GM19025 (cell line): Measurements from ENCODE around the gene BASP1.
A peak's percentile ranks its signal among the peaks of the same experiment; 100 is the strongest.

Experiments used
- ATAC-seq: cut with Tn5 transposase; IDR thresholded peaks from one replicate; pipeline ENCODE4 v1.9.1; 2021; ENCODE audit warnings: mild to moderate bottlenecking, low read depth, moderate library complexity; ENCODE audit not compliant: unreplicated experiment

BASP1 gene

GRCh38 chr5:17221843-17222636, 4.6 kb downstream of the BASP1 start:
- ATAC-seq = no peak

- ATAC-seq = no peak
Measured at GRCh38 chr5:17222664-17223063, 5.2 kb downstream of the BASP1 start.

GRCh38 chr5:17223367-17224185, 6.1 kb downstream of the BASP1 start:
- no peak for ATAC-seq

- peak; percentile 67 for ATAC-seq
Measured at GRCh38 chr5:17224858-17225511, 7.6 kb downstream of the BASP1 start.

GRCh38 chr5:17225520-17225919, 8.1 kb downstream of the BASP1 start:
- no peak for ATAC-seq

- ATAC-seq = no peak
Measured at GRCh38 chr5:17227868-17228267, 10.4 kb downstream of the BASP1 start.

- ATAC-seq = peak; percentile 48
Measured at GRCh38 chr5:17228821-17229291, 11.4 kb downstream of the BASP1 start.

GRCh38 chr5:17229313-17229712, 11.9 kb downstream of the BASP1 start:
- ATAC-seq = peak; percentile 25

GRCh38 chr5:17230191-17230590, 12.8 kb downstream of the BASP1 start:
- no peak for ATAC-seq

- no peak for ATAC-seq
Measured at GRCh38 chr5:17230808-17231525, 13.5 kb downstream of the BASP1 start.

GRCh38 chr5:17232405-17232804, 15.0 kb downstream of the BASP1 start:
- no peak for ATAC-seq

- ATAC-seq = no peak
Measured at GRCh38 chr5:17233488-17233887, 16.1 kb downstream of the BASP1 start.

- ATAC-seq = no peak
Measured at GRCh38 chr5:17234374-17234773, 16.9 kb downstream of the BASP1 start.

GRCh38 chr5:17235731-17236330, 18.4 kb downstream of the BASP1 start:
- no peak for ATAC-seq

GRCh38 chr5:17238521-17239041, 21.1 kb downstream of the BASP1 start:
- no peak for ATAC-seq

GRCh38 chr5:17239953-17240352, 22.5 kb downstream of the BASP1 start:
- no peak for ATAC-seq

- no peak for ATAC-seq
Measured at GRCh38 chr5:17240487-17240886, 23.1 kb downstream of the BASP1 start.

- no peak for ATAC-seq
Measured at GRCh38 chr5:17241635-17242034, 24.2 kb downstream of the BASP1 start.

GRCh38 chr5:17243287-17244063, 26.0 kb downstream of the BASP1 start:
- ATAC-seq = no peak
